Endodermal cell (in vitro differentiated cells): ENCODE data around the gene SLC13A3. TPM values are rescaled to one million over a fixed set of nuclear protein-coding genes. Genes with fewer than 3 reads are reported as not detected.

Experiments
- DNase-seq: peaks from one replicate; pipeline ENCODE4 v3.0.0-alpha.2; 2017
- H3K27ac ChIP-seq: 2 replicates; pipeline ENCODE4 v1.5.1; 2013; ENCODE audit warnings: mild to moderate bottlenecking, low read depth, low read length, moderate library complexity
- H3K27me3 ChIP-seq: 2 replicates; pipeline ENCODE4 v1.6.1; 2013; ENCODE audit warnings: mild to moderate bottlenecking, low read length, moderate library complexity; ENCODE audit not compliant: insufficient read depth, control insufficient read depth, poor library complexity, severe bottlenecking
- H3K36me3 ChIP-seq: 2 replicates; pipeline ENCODE4 v1.7.0; 2013; ENCODE audit warnings: mild to moderate bottlenecking, low read length, moderate library complexity; ENCODE audit not compliant: control insufficient read depth, insufficient read depth
- H3K4me1 ChIP-seq: one replicate; pipeline ENCODE4 v1.7.0; 2013; ENCODE audit warnings: low read length; ENCODE audit not compliant: control insufficient read depth, insufficient read depth
- H3K4me3 ChIP-seq: 2 replicates; pipeline ENCODE4 v1.5.1; 2013; ENCODE audit warnings: mild to moderate bottlenecking, low read length, moderate library complexity
- H3K9ac ChIP-seq: 2 replicates; pipeline ENCODE4 v1.6.1; 2013; ENCODE audit warnings: mild to moderate bottlenecking, low read length, moderate library complexity; ENCODE audit not compliant: poor library complexity, severe bottlenecking; ENCODE audit errors: extremely low read depth
- H3K9me3 ChIP-seq: 2 replicates; pipeline ENCODE4 v1.6.1; 2013; ENCODE audit warnings: mild to moderate bottlenecking, low read length, moderate library complexity; ENCODE audit not compliant: control insufficient read depth
- H3K27ac Mint-ChIP-seq: 2 replicates; pipeline ENCODE4 v1.8.0; 2020; ENCODE audit warnings: mixed read lengths
- H3K27me3 Mint-ChIP-seq: 2 replicates; pipeline ENCODE4 v1.8.0; 2021; ENCODE audit warnings: mild to moderate bottlenecking, mixed read lengths; ENCODE audit not compliant: insufficient read depth
- H3K36me3 Mint-ChIP-seq: 2 replicates; pipeline ENCODE4 v1.8.0; 2020; ENCODE audit warnings: low read depth, mixed read lengths
- H3K4me1 Mint-ChIP-seq: 2 replicates; pipeline ENCODE4 v1.8.0; 2020; ENCODE audit warnings: mixed read lengths
- H3K4me3 Mint-ChIP-seq: 2 replicates; pipeline ENCODE4 v1.8.0; 2020; ENCODE audit warnings: mild to moderate bottlenecking, moderate library complexity, mixed read lengths
- H3K9me3 Mint-ChIP-seq: 2 replicates; pipeline ENCODE4 v1.8.0; 2020; ENCODE audit warnings: mild to moderate bottlenecking, mixed read lengths
- CTCF ChIP-seq: fragments of 200-600 bp; sonication (generic); conservative IDR thresholded peaks from 2 replicates; pipeline ENCODE4 v1.5.0; 2021; ENCODE audit warnings: antibody characterized with exemption, mild to moderate bottlenecking
- WGBS, 2 experiments: methylation state at CpG; one replicate each; pipeline versions ENCODE4 v1.1.5 to v1.1.7; 2013; ENCODE audit warnings: missing lambda C conversion rate in 2 of 2, mixed read lengths in 1 of 2; ENCODE audit not compliant: insufficient coverage in 1 of 2, insufficient read length in 1 of 2; 5-methylcytosine and 5-hydroxymethylcytosine counted together
- long read RNA-seq, 4 experiments: library from polyadenylated mRNA in 2 of 4; library from RNA in 1 of 4; library from capped mRNA in 1 of 4; stranded (forward) in 3 of 4; unstranded in 1 of 4; transcript quantifications; one replicate each; pipeline ENCODE4 v2.0.0, GENCODE V29; 2020 to 2021; ENCODE audit warnings: inconsistent platforms in 1 of 4
- polyA plus RNA-seq, 2 experiments: library from polyadenylated mRNA; stranded (reverse); fragments of 50-300 nt; gene quantifications; one replicate each; pipeline ENCODE4 v1.2.3, GENCODE V29; 2013
- total RNA-seq, 2 donors: library from RNA; stranded (reverse); fragmentation: NEBNext Ultra II Directional in 1 of 2; extraction: Animal tissue kit (Norgen Biotek cat#: 25700) in 1 of 2; gene quantifications; 2 replicates in 1 of 2; 3 replicates in 1 of 2; pipeline ENCODE4 v1.2.1, GENCODE V29; 2021

The SLC13A3 gene
- 1 to 10 TPM; 7.3 to 9.0 TPM for total RNA-seq
- 4.2 TPM for polyA plus RNA-seq (2013, experiment 1 of 2)
- 3.9 TPM for polyA plus RNA-seq (2013, experiment 2 of 2)
- long read RNA-seq, experiment 1, partial matches to known transcripts: 4 of 12 reads
- long read RNA-seq, experiment 1, other reads (novel, unspliced or antisense): 8 of 12 reads
- long read RNA-seq, experiment 2, full-length matches to known transcripts: 2 of 26 reads
- long read RNA-seq, experiment 2, partial matches to known transcripts: 15 of 26 reads
- long read RNA-seq, experiment 2, other reads (novel, unspliced or antisense): 9 of 26 reads
- long read RNA-seq, experiment 3, partial matches to known transcripts: 40 of 50 reads
- long read RNA-seq, experiment 3, other reads (novel, unspliced or antisense): 10 of 50 reads
- long read RNA-seq, experiment 4, partial matches to known transcripts: 12 of 38 reads
- long read RNA-seq, experiment 4, other reads (novel, unspliced or antisense): 26 of 38 reads

- peak within 1 kb of the TSS; percentile 69 for H3K4me3 ChIP-seq
- Mint-ChIP-seq H3K27ac (peak within 1 kb of the TSS; percentile 45), H3K27me3 (peaks cover 71% of the 10 kb centered on the region)
Observed at GRCh38 chr20:46651091-46651962, at the start of gene SLC13A3. Gene SLC13A3, minus strand, starts transcription at chr20:46651459. Its CDS starts 38 bp downstream, at chr20:46651421.

GRCh38 chr20:46701057-46701456, 49.8 kb upstream of the SLC13A3 start:
- Mint-ChIP-seq H3K27ac (no peak overlapping the region), H3K9me3 (peaks cover 13% of the 10 kb centered on the region), H3K4me3 (no peak overlapping the region), H3K4me1 (peaks cover 4% of the 10 kb centered on the region), H3K27me3 (peaks cover 3% of the 10 kb centered on the region), H3K36me3 (no peaks in the 10 kb centered on the region)
- Histone ChIP-seq H3K4me1 (no peaks in the 10 kb centered on the region), H3K4me3 (no peak overlapping the region), H3K27me3 (no peaks in the 10 kb centered on the region), H3K9me3 (peaks cover 11% of the 10 kb centered on the region), H3K9ac (no peak overlapping the region), H3K36me3 (no peaks in the 10 kb centered on the region), H3K27ac (no peak overlapping the region)
- no peak for DNase-seq
- TF ChIP-seq CTCF: no peak
- 82% methylated on average over 2 of the region's 2 CpGs; no CpG with 5 or more reads in 1 of the 2 experiments for WGBS, 2 experiments

More at GRCh38 chr20:46651091-46651962, at the start of gene SLC13A3:
- H3K27ac ChIP-seq: no peak within 1 kb of the TSS
- H3K4me3 Mint-ChIP-seq: peak within 1 kb of the TSS; percentile 50
- no peaks in the 10 kb centered on the region for H3K9me3 Mint-ChIP-seq
- peaks cover 66% of the 10 kb centered on the region for H3K27me3 ChIP-seq
- peaks cover 10% of the 10 kb centered on the region for H3K4me1 Mint-ChIP-seq
- peaks cover 3% of the 10 kb centered on the region for H3K9me3 ChIP-seq
- peak within 1 kb of the TSS; percentile 14 for H3K9ac ChIP-seq
- no peaks in the 10 kb centered on the region for H3K36me3 Mint-ChIP-seq
- H3K4me1 ChIP-seq: peaks cover 8% of the 10 kb centered on the region
- no peaks in the 10 kb centered on the region for H3K36me3 ChIP-seq
- 20 to 40% methylated on average over 19 to 55 of the region's 55 CpGs for WGBS, 2 experiments
- TF ChIP-seq CTCF: peak; percentile 47
- peak; percentile 87 for DNase-seq

- H3K4me3 Mint-ChIP-seq: no peak overlapping the region
Observed at GRCh38 chr20:46700481-46700880, 49.2 kb upstream of the SLC13A3 start.

More at GRCh38 chr20:46700481-46700880, 49.2 kb upstream of the SLC13A3 start:
- H3K36me3 Mint-ChIP-seq: no peaks in the 10 kb centered on the region
- Histone ChIP-seq H3K4me3 (no peak overlapping the region), H3K4me1 (no peaks in the 10 kb centered on the region), H3K27me3 (no peaks in the 10 kb centered on the region), H3K36me3 (no peaks in the 10 kb centered on the region), H3K9me3 (peaks cover 5% of the 10 kb centered on the region), H3K9ac (no peak overlapping the region), H3K27ac (no peak overlapping the region)
- peaks cover 9% of the 10 kb centered on the region for H3K9me3 Mint-ChIP-seq
- no peak for DNase-seq
- no peak for TF ChIP-seq CTCF
- WGBS, 2 experiments: 97 to 98% methylated on average over 6 of the region's 6 CpGs
- H3K27me3 Mint-ChIP-seq: peaks cover 3% of the 10 kb centered on the region
- no peak overlapping the region for H3K27ac Mint-ChIP-seq
- peaks cover 4% of the 10 kb centered on the region for H3K4me1 Mint-ChIP-seq
